DOHH2 (cell line): ENCODE data around the gene ITPRID2.

ENCODE experiments used
- H3F3A ChIP-seq: fragments of 200-600 bp; sonication (generic), shearing (Covaris generic); 2 replicates; pipeline ENCODE4 v1.6.0; 2016; ENCODE audit warnings: antibody characterized with exemption, mild to moderate bottlenecking; ENCODE audit not compliant: control insufficient read depth, insufficient read depth
- H3K27ac ChIP-seq: fragments of 200-600 bp; sonication (generic); 2 replicates; pipeline ENCODE4 v1.5.1; 2014; ENCODE audit warnings: low read depth, mild to moderate bottlenecking, low read length, moderate library complexity
- H3K27me3 ChIP-seq: fragments of 200-600 bp; sonication (generic); 2 replicates; pipeline ENCODE4 v1.6.1; 2014; ENCODE audit warnings: mild to moderate bottlenecking, low read length, mixed read lengths; ENCODE audit not compliant: control insufficient read depth
- H3K36me3 ChIP-seq: fragments of 200-600 bp; sonication (generic); 2 replicates; pipeline ENCODE4 v1.6.1; 2014; ENCODE audit warnings: mild to moderate bottlenecking, low read length, moderate library complexity, mixed read lengths; ENCODE audit not compliant: control insufficient read depth
- H3K4me1 ChIP-seq: fragments of 200-600 bp; sonication (generic); 2 replicates; pipeline ENCODE4 v1.6.1; 2014; ENCODE audit warnings: mild to moderate bottlenecking, low read length, mixed read lengths; ENCODE audit not compliant: control insufficient read depth
- H3K4me2 ChIP-seq: fragments of 200-600 bp; sonication (generic); 2 replicates; pipeline ENCODE4 v1.6.0; 2014; ENCODE audit warnings: mild to moderate bottlenecking, low read length, moderate library complexity
- H3K4me3 ChIP-seq: fragments of 200-600 bp; sonication (generic); 2 replicates; pipeline ENCODE4 v1.5.1; 2014; ENCODE audit warnings: mild to moderate bottlenecking, low read length, mixed read lengths
- H3K79me2 ChIP-seq: fragments of 200-600 bp; sonication (generic); 2 replicates; pipeline ENCODE4 v1.6.1; 2014; ENCODE audit warnings: mild to moderate bottlenecking, low read length, mixed read lengths; ENCODE audit not compliant: control insufficient read depth
- H3K9me2 ChIP-seq: fragments of 200-600 bp; sonication (generic); replicated peaks from 2 replicates; pipeline ENCODE4 v1.6.1; 2014; ENCODE audit warnings: mild to moderate bottlenecking, low read length, mixed read lengths; ENCODE audit not compliant: control insufficient read depth
- H3K9me3 ChIP-seq: fragments of 200-600 bp; sonication (generic); 2 replicates; pipeline ENCODE4 v1.6.1; 2014; ENCODE audit warnings: antibody characterized with exemption, low read length, mixed read lengths; ENCODE audit not compliant: control insufficient read depth, insufficient read depth
- H4K20me1 ChIP-seq: fragments of 200-600 bp; sonication (generic); 2 replicates; pipeline ENCODE4 v1.6.0; 2014; ENCODE audit warnings: low read depth, mild to moderate bottlenecking, antibody characterized with exemption, low read length, moderate library complexity; ENCODE audit not compliant: control insufficient read depth, insufficient read depth
- CTCF ChIP-seq: fragments of 200-600 bp; sonication (generic); IDR thresholded peaks from one replicate; pipeline ENCODE4 v1.5.1; 2014; ENCODE audit warnings: antibody characterized with exemption, mild to moderate bottlenecking, low read depth, low read length; ENCODE audit not compliant: poor library complexity, severe bottlenecking
- EZH2phosphoT487 ChIP-seq: fragments of 200-600 bp; sonication (generic); IDR thresholded peaks from 2 replicates; pipeline ENCODE4 v1.6.1; 2017; ENCODE audit warnings: borderline replicate concordance, mild to moderate bottlenecking, antibody characterized with exemption, low read length, moderate library complexity, mixed read lengths

Gene ITPRID2

GRCh38 chr2:181892799-181893435, 1.4 kb downstream of the ITPRID2 start:
- Histone ChIP-seq H3K4me3 (peak overlapping the region; percentile 89), H4K20me1 (no peaks in the 10 kb centered on the region), H3F3A (no peaks in the 10 kb centered on the region), H3K9me2 (no peaks in the 10 kb centered on the region), H3K36me3 (peaks cover 48% of the 10 kb centered on the region), H3K27ac (peak overlapping the region; percentile 72), H3K79me2 (peaks cover 49% of the 10 kb centered on the region), H3K4me1 (peaks cover 33% of the 10 kb centered on the region), H3K4me2 (peak overlapping the region; percentile 70), H3K27me3 (no peaks in the 10 kb centered on the region), H3K9me3 (no peaks in the 10 kb centered on the region)
- TF ChIP-seq EZH2phosphoT487: no peak
- no peak for TF ChIP-seq CTCF

GRCh38 chr2:181894381-181894780, 2.9 kb downstream of the ITPRID2 start:
- peaks cover 59% of the 10 kb centered on the region for H3K36me3 ChIP-seq
- H3F3A ChIP-seq: no peaks in the 10 kb centered on the region
- H4K20me1 ChIP-seq: no peaks in the 10 kb centered on the region
- peak overlapping the region; percentile 89 for H3K4me3 ChIP-seq
- H3K79me2 ChIP-seq: peaks cover 49% of the 10 kb centered on the region
- no peaks in the 10 kb centered on the region for H3K9me2 ChIP-seq
- peaks cover 34% of the 10 kb centered on the region for H3K4me1 ChIP-seq
- no peaks in the 10 kb centered on the region for H3K27me3 ChIP-seq
- H3K27ac ChIP-seq: no peak overlapping the region
- TF ChIP-seq CTCF (no peak), EZH2phosphoT487 (no peak)
- peak overlapping the region; percentile 70 for H3K4me2 ChIP-seq
- H3K9me3 ChIP-seq: no peaks in the 10 kb centered on the region

GRCh38 chr2:181895818-181896217, 4.3 kb downstream of the ITPRID2 start:
- no peak overlapping the region for H3K27ac ChIP-seq
- H3K4me2 ChIP-seq: 0 out of 2 replicates have a peak overlapping the region, but pooled peaks have one; percentile 10
- H4K20me1 ChIP-seq: no peaks in the 10 kb centered on the region
- H3K9me2 ChIP-seq: no peaks in the 10 kb centered on the region
- H3K36me3 ChIP-seq: peaks cover 73% of the 10 kb centered on the region
- H3F3A ChIP-seq: no peaks in the 10 kb centered on the region
- no peak overlapping the region for H3K4me3 ChIP-seq
- H3K27me3 ChIP-seq: no peaks in the 10 kb centered on the region
- no peaks in the 10 kb centered on the region for H3K9me3 ChIP-seq
- H3K4me1 ChIP-seq: peaks cover 40% of the 10 kb centered on the region
- TF ChIP-seq CTCF: no peak
- TF ChIP-seq EZH2phosphoT487: no peak
- H3K79me2 ChIP-seq: peaks cover 49% of the 10 kb centered on the region
